Ishikawa (cell line): ENCODE results near the gene SHF.

Source experiments
- CEBPB ChIP-seq: IDR thresholded peaks from 2 replicates; pipeline ENCODE4 v1.6.1; 2012
- CREB1 ChIP-seq: IDR thresholded peaks from 2 replicates; pipeline ENCODE4 v1.6.1; 2012; ENCODE audit warnings: low read depth
- EGR1 ChIP-seq: IDR thresholded peaks from 2 replicates; pipeline ENCODE4 v1.6.1; 2012
- EP300 ChIP-seq: IDR thresholded peaks from 2 replicates; pipeline ENCODE4 v1.6.1; 2012; ENCODE audit warnings: borderline replicate concordance
- FOXM1 ChIP-seq: IDR thresholded peaks from 2 replicates; pipeline ENCODE4 v1.6.1; 2012; ENCODE audit warnings: low read depth, borderline replicate concordance
- MAX ChIP-seq: IDR thresholded peaks from 2 replicates; pipeline ENCODE4 v1.6.1; 2012
- NFIC ChIP-seq: IDR thresholded peaks from 2 replicates; pipeline ENCODE4 v1.6.1; 2012
- RAD21 ChIP-seq: IDR thresholded peaks from 2 replicates; pipeline ENCODE4 v1.6.1; 2012; ENCODE audit warnings: low read depth
- REST ChIP-seq: IDR thresholded peaks from 2 replicates; pipeline ENCODE4 v1.6.1; 2012; ENCODE audit warnings: low read depth, mild to moderate bottlenecking
- TAF1 ChIP-seq: IDR thresholded peaks from 2 replicates; pipeline ENCODE4 v1.6.1; 2012; ENCODE audit warnings: low read depth, mild to moderate bottlenecking
- TCF12 ChIP-seq: IDR thresholded peaks from 2 replicates; pipeline ENCODE4 v1.6.1; 2012; ENCODE audit warnings: low read depth
- TEAD4 ChIP-seq: IDR thresholded peaks from 2 replicates; pipeline ENCODE4 v1.6.1; 2012
- YY1 ChIP-seq: IDR thresholded peaks from 2 replicates; pipeline ENCODE4 v1.6.1; 2012; ENCODE audit warnings: low read depth
- ZBTB7A ChIP-seq: IDR thresholded peaks from 2 replicates; pipeline ENCODE4 v1.6.1; 2012; ENCODE audit warnings: low read depth
- TF ChIP-seq, protein P1 (sequence below): IDR thresholded peaks from 2 replicates; pipeline ENCODE4 v1.6.1; 2012

SHF gene

DNA sequence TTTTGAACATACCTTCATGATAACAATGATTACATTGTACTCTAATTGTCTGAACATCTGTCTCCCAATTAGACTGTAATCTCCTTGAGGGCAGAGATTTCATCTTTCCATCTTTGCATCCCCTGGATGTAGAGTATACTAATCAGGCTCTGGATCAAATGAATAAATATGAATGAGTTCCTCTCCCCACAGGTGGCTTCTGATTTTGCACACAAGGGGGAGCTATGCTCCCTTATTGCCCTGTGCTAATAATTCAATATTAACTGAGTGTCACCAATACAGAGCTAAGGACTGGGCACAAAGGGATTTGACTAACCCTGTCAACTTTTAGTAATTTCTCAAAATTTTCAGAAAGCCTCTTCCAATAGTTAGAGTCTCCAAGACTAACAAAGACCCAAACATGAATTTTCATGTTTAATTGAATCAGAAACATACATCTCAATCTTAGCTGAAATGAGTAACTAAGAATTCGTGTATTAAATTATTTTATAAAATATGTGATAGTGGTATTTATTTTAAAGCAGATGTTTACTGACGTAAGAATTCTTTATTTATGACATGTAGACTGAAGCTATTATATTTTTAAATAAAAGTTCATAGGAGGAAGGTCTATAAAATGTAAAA lies 61.1 kb downstream of the SHF start:
- TF ChIP-seq EGR1 (no peak), NFIC (no peak), EP300 (no peak), MAX (no peak), TEAD4 (no peak), REST (no peak), RAD21 (peak; percentile 59)
- TF ChIP-seq, protein P1, sequence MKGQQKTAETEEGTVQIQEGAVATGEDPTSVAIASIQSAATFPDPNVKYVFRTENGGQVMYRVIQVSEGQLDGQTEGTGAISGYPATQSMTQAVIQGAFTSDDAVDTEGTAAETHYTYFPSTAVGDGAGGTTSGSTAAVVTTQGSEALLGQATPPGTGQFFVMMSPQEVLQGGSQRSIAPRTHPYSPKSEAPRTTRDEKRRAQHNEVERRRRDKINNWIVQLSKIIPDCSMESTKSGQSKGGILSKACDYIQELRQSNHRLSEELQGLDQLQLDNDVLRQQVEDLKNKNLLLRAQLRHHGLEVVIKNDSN = no peak

DNA sequence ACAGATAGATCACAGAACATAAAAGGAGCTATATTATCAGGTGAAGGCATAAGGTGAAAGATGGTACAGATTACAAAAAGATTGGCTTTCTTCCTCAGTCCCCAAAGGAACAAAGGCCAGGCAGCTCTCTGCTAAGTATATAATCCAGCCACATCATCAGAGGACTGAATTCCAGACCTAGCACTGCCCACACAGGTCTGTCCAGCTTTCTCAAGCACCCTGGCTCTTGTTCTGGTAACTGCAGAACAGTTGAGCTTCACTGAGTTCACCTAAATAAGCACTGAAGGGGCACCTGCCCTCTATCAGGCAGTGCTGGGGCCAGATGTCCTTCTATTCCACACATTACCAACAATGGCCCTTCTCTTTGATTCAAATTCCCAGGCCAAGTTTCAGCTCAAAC lies 64.4 kb downstream of the SHF start:
- TF ChIP-seq FOXM1 (no peak), ZBTB7A (no peak), CREB1 (no peak), YY1 (no peak), NFIC (no peak), TAF1 (no peak), REST (no peak), RAD21 (no peak), CEBPB (no peak), EP300 (no peak), TCF12 (no peak), EGR1 (no peak)

- TF ChIP-seq REST (no peak), CEBPB (no peak), TCF12 (no peak), TEAD4 (no peak), RAD21 (no peak), MAX (no peak), CREB1 (no peak), FOXM1 (no peak), EGR1 (no peak), YY1 (no peak), TAF1 (no peak), NFIC (no peak)
These were observed 65.0 kb downstream of the SHF start for GRCh38 chr15:45122719-45123118.

- TF ChIP-seq EP300 (no peak), RAD21 (no peak), FOXM1 (no peak), EGR1 (no peak), CREB1 (no peak), TCF12 (no peak), REST (no peak), CEBPB (no peak), TEAD4 (no peak), YY1 (no peak), ZBTB7A (no peak), TAF1 (no peak), MAX (no peak), NFIC (no peak)
- TF ChIP-seq, protein P1 = no peak
These were observed 65.9 kb downstream of the SHF start for GRCh38 chr15:45121706-45122417.
